ENCODE measurements around the gene AP5Z1.

GRCh38 chr7:4774007-4774406, 1.4 kb upstream of the AP5Z1 start:
- TF ChIP-seq CTCF (IDR thresholded peaks at IDR 0.05) = no peak
- TF ChIP-seq POLR2A (IDR thresholded peaks at IDR 0.05) = no peak

All from adrenal gland (tissue), 5 donors.